ENCODE measurements around the gene NUDT22. TPM values are rescaled to one million over a fixed set of nuclear protein-coding genes. Genes with fewer than 3 reads are reported as not detected.

Gene NUDT22
- total and polyA plus RNA-seq, 2 experiments from 2014 or later, result 33.9 to 67.0 TPM

- TF ChIP-seq, protein P1, sequence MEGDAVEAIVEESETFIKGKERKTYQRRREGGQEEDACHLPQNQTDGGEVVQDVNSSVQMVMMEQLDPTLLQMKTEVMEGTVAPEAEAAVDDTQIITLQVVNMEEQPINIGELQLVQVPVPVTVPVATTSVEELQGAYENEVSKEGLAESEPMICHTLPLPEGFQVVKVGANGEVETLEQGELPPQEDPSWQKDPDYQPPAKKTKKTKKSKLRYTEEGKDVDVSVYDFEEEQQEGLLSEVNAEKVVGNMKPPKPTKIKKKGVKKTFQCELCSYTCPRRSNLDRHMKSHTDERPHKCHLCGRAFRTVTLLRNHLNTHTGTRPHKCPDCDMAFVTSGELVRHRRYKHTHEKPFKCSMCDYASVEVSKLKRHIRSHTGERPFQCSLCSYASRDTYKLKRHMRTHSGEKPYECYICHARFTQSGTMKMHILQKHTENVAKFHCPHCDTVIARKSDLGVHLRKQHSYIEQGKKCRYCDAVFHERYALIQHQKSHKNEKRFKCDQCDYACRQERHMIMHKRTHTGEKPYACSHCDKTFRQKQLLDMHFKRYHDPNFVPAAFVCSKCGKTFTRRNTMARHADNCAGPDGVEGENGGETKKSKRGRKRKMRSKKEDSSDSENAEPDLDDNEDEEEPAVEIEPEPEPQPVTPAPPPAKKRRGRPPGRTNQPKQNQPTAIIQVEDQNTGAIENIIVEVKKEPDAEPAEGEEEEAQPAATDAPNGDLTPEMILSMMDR (conservative IDR thresholded peaks at IDR 0.05; ENCODE audit: low read depth in 2 of 2), result no peak
- no peak for TF ChIP-seq JUNB (IDR thresholded peaks at IDR 0.05; ENCODE audit: unreplicated experiment)
- TF ChIP-seq ZNF114 (CRISPR knock-in tag; IDR thresholded peaks at IDR 0.05), result no peak
- TF ChIP-seq STAT1 (IDR thresholded peaks at IDR 0.05; ENCODE audit: unreplicated experiment), result no peak
- no peak for TF ChIP-seq EZH2phosphoT487 (IDR thresholded peaks at IDR 0.05; ENCODE audit: unreplicated experiment)
- no peak for TF ChIP-seq EZH2 (IDR thresholded peaks at IDR 0.05; ENCODE audit: low read depth, unreplicated experiment)
- TF ChIP-seq, protein P2, sequence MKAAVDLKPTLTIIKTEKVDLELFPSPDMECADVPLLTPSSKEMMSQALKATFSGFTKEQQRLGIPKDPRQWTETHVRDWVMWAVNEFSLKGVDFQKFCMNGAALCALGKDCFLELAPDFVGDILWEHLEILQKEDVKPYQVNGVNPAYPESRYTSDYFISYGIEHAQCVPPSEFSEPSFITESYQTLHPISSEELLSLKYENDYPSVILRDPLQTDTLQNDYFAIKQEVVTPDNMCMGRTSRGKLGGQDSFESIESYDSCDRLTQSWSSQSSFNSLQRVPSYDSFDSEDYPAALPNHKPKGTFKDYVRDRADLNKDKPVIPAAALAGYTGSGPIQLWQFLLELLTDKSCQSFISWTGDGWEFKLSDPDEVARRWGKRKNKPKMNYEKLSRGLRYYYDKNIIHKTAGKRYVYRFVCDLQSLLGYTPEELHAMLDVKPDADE (IDR thresholded peaks at IDR 0.05), result no peak
- TF ChIP-seq NANOG (IDR thresholded peaks at IDR 0.05; ENCODE audit: borderline replicate concordance), result no peak
- no peak for TF ChIP-seq POLR2AphosphoS5 (IDR thresholded peaks at IDR 0.05; ENCODE audit: low read depth)
- no peak for TF ChIP-seq CREB1 (CRISPR knock-in tag; IDR thresholded peaks at IDR 0.05; ENCODE audit: low read depth)
- TF ChIP-seq, protein P3, sequence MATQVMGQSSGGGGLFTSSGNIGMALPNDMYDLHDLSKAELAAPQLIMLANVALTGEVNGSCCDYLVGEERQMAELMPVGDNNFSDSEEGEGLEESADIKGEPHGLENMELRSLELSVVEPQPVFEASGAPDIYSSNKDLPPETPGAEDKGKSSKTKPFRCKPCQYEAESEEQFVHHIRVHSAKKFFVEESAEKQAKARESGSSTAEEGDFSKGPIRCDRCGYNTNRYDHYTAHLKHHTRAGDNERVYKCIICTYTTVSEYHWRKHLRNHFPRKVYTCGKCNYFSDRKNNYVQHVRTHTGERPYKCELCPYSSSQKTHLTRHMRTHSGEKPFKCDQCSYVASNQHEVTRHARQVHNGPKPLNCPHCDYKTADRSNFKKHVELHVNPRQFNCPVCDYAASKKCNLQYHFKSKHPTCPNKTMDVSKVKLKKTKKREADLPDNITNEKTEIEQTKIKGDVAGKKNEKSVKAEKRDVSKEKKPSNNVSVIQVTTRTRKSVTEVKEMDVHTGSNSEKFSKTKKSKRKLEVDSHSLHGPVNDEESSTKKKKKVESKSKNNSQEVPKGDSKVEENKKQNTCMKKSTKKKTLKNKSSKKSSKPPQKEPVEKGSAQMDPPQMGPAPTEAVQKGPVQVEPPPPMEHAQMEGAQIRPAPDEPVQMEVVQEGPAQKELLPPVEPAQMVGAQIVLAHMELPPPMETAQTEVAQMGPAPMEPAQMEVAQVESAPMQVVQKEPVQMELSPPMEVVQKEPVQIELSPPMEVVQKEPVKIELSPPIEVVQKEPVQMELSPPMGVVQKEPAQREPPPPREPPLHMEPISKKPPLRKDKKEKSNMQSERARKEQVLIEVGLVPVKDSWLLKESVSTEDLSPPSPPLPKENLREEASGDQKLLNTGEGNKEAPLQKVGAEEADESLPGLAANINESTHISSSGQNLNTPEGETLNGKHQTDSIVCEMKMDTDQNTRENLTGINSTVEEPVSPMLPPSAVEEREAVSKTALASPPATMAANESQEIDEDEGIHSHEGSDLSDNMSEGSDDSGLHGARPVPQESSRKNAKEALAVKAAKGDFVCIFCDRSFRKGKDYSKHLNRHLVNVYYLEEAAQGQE (IDR thresholded peaks at IDR 0.05; ENCODE audit: unreplicated experiment), result no peak
- no peak for TF ChIP-seq ZNF331 (CRISPR knock-in tag; IDR thresholded peaks at IDR 0.05; ENCODE audit: low read depth)
These were observed 23.1 kb upstream of the NUDT22 start (continued) for GRCh38 chr11:64202992-64203391.

DNA sequence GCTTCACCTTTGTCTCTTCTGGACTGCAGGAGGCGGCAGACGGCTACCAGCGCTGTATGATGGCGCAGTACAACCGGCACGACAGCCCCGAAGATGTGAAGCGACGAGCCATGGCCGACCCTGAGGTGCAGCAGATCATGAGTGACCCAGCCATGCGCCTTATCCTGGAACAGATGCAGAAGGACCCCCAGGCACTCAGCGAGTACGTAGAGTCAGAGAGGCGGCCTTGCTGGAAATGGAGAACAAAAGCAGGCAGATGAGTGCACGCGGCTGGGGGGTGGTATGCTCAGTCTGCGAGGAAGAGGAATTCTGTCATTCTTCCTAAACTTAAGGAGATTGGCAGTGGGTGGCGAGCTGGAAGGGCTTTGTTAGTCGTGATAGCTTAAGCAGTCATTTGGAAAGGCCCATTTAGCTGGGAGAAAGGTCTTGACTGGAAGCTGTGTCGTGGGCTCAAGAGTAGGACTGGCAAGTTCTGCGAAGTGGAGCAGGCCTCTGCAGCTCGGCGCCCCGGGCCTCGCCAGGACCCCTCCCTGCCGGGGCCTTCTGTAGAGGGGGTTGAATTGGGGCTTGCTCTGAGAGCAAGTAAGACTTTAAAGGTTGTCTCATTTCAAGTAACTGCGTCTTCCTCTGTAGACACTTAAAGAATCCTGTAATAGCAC, 22.5 kb upstream of the NUDT22 start:
- Histone ChIP-seq H3K4me1 (ENCODE audit: insufficient read depth) (no peaks in the 10 kb centered on the region; the same call in 1 of the 2 replicates), H3K4me3 (no peak overlapping the region), H3K36me3 (ENCODE audit: insufficient read depth) (peaks cover 54% of the 10 kb centered on the region), H2AFZ (no peak overlapping the region), H3K27me3 (ENCODE audit: insufficient read depth) (no peaks in the 10 kb centered on the region), H3K9me2 (ENCODE audit: insufficient read depth) (no peaks in the 10 kb centered on the region), H3K79me2 (replicated peaks; ENCODE audit: insufficient read depth) (0 out of 2 replicates have a peak, but pooled peaks cover 10% of the 10 kb centered on the region), H3F3A (replicated peaks; ENCODE audit: low read depth) (peaks cover 49% of the 10 kb centered on the region), H4K20me1 (replicated peaks; ENCODE audit: insufficient read depth) (peaks cover 38% of the 10 kb centered on the region), H3K4me2 (no peak overlapping the region), H3K27ac (ENCODE audit: low read depth) (no peak overlapping the region; the same call in 1 of the 2 replicates)
- H3K27ac Mint-ChIP-seq, result no peak overlapping the region
- H3K9me3 Mint-ChIP-seq, result no peaks in the 10 kb centered on the region
- H3K4me1 Mint-ChIP-seq, result peaks cover 18% of the 10 kb centered on the region
- peaks cover 74% of the 10 kb centered on the region for H3K36me3 Mint-ChIP-seq (ENCODE audit: low read depth)
- H3K27me3 Mint-ChIP-seq (ENCODE audit: insufficient read depth, low read depth, poor library complexity), result peaks cover 10% of the 10 kb centered on the region
- no peak for ATAC-seq
- no peak overlapping the region for H3K4me3 Mint-ChIP-seq
- no peak for DNase-seq (ENCODE audit: low spot score)
- TF ChIP-seq, protein P1 (conservative IDR thresholded peaks at IDR 0.05; ENCODE audit: low read depth in 2 of 2), result no peak
- no peak for TF ChIP-seq CREB1 (CRISPR knock-in tag; IDR thresholded peaks at IDR 0.05; ENCODE audit: low read depth)
- no peak for TF ChIP-seq ZNF114 (CRISPR knock-in tag; IDR thresholded peaks at IDR 0.05)
- no peak for TF ChIP-seq ZNF331 (CRISPR knock-in tag; IDR thresholded peaks at IDR 0.05; ENCODE audit: low read depth)

All from GM23338 (cell line).